GM12891 (cell line): ENCODE results near the gene MNDA.

Experiments
- POLR2A ChIP-seq: IDR thresholded peaks from 2 replicates; pipeline ENCODE4 v1.6.1; 2011; ENCODE audit warnings: low read depth, low read length, control low read depth
- POLR2AphosphoS5 ChIP-seq: IDR thresholded peaks from 2 replicates; pipeline ENCODE4 v1.6.1; 2011; ENCODE audit warnings: low read depth, low read length, control low read depth

DNA sequence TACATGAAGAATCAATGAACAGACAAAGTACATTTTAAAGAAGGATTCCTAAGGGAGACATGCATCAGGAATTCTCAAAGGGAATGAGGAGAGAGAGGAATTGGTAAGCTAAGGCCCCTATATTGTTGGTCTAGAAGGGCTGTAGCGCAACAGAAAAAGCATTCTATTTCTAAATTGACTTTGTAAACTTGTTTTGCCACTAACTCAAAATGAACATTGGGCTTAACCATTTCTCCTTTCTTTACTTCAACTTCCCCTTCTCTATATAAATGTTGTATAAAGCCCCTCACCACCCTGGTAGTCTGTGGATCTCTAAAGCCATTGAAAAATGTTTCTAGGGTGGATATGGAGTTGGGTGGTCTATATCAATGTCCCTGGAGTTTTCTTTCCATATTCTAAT, 29.8 kb upstream of the MNDA start:
- TF ChIP-seq POLR2AphosphoS5 (no peak), POLR2A (no peak)
